C4-2B (cell line): ENCODE measurements around the gene METAP2.
A peak's percentile ranks its signal among the peaks of the same experiment; 100 is the strongest.

Source experiments
- H3K27ac ChIP-seq: fragments of 450-650 bp; 2 replicates; pipeline ENCODE4 v1.5.1; 2017
- ZFX ChIP-seq: fragments of 450-650 bp; IDR thresholded peaks from 2 replicates; pipeline ENCODE4 v1.6.1; 2017
- TF ChIP-seq, protein P1 (sequence below): fragments of 450-650 bp; conservative IDR thresholded peaks from 2 replicates; pipeline ENCODE4 v1.5.1; 2017; ENCODE audit warnings: mild to moderate bottlenecking

Gene METAP2

DNA sequence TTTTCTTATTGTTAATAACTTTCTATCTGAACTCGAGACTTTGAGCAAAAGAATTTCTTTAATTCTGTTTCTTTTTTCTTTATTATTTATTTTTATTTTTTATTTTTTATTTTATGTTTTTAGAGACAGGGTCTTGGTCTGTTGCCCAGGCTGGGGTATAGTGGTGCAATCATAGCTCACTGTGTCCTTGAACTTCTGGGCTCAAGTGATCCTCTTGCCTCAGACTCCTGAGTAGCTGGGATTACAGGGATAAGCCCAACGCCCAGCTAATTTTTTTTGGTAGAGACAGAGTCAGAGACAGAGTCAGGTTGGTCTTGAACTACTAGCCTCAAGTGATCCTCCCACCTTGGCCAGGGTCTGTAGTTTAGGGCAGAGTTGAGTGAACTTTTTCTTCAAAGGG, 18.5 kb downstream of the METAP2 start:
- TF ChIP-seq, protein P1, sequence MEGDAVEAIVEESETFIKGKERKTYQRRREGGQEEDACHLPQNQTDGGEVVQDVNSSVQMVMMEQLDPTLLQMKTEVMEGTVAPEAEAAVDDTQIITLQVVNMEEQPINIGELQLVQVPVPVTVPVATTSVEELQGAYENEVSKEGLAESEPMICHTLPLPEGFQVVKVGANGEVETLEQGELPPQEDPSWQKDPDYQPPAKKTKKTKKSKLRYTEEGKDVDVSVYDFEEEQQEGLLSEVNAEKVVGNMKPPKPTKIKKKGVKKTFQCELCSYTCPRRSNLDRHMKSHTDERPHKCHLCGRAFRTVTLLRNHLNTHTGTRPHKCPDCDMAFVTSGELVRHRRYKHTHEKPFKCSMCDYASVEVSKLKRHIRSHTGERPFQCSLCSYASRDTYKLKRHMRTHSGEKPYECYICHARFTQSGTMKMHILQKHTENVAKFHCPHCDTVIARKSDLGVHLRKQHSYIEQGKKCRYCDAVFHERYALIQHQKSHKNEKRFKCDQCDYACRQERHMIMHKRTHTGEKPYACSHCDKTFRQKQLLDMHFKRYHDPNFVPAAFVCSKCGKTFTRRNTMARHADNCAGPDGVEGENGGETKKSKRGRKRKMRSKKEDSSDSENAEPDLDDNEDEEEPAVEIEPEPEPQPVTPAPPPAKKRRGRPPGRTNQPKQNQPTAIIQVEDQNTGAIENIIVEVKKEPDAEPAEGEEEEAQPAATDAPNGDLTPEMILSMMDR = no peak
- TF ChIP-seq ZFX = no peak
- no peak overlapping the region for H3K27ac ChIP-seq

GRCh38 chr12:95494888-95495287, 20.9 kb downstream of the METAP2 start:
- TF ChIP-seq ZFX = no peak
- no peak overlapping the region for H3K27ac ChIP-seq

- no peak overlapping the region for H3K27ac ChIP-seq
- TF ChIP-seq, protein P1 = no peak
- no peak for TF ChIP-seq ZFX
Measured at GRCh38 chr12:95495433-95495832, 21.5 kb downstream of the METAP2 start.

- peak overlapping the region; percentile 53 for H3K27ac ChIP-seq
- TF ChIP-seq ZFX = no peak
- TF ChIP-seq, protein P1 = no peak
Measured at GRCh38 chr12:95497031-95497430, 23.1 kb downstream of the METAP2 start.

GRCh38 chr12:95498968-95499367, 25.0 kb downstream of the METAP2 start:
- H3K27ac ChIP-seq = no peak overlapping the region
- TF ChIP-seq ZFX = no peak
- TF ChIP-seq, protein P1 = no peak

- TF ChIP-seq ZFX = no peak
- TF ChIP-seq, protein P1 = no peak
- no peak overlapping the region for H3K27ac ChIP-seq
Measured at GRCh38 chr12:95499772-95500171, 25.8 kb downstream of the METAP2 start.

- TF ChIP-seq, protein P1 = no peak
- TF ChIP-seq ZFX = no peak
- no peak overlapping the region for H3K27ac ChIP-seq
Measured at GRCh38 chr12:95504140-95504539, 30.2 kb downstream of the METAP2 start.

- TF ChIP-seq ZFX = no peak
- TF ChIP-seq, protein P1 = no peak
- H3K27ac ChIP-seq = no peak overlapping the region
Measured at GRCh38 chr12:95505039-95505438, 31.1 kb downstream of the METAP2 start.
